Measurements from ENCODE around the gene USH2A.

- TF ChIP-seq EZH2 (IDR thresholded peaks at IDR 0.05; ENCODE audit: insufficient read depth, low read length): no peak
- TF ChIP-seq CTCF (IDR thresholded peaks at IDR 0.05; ENCODE audit: insufficient read depth, low read depth, low read length): no peak
Observed at GRCh38 chr1:216183454-216183853, 239.8 kb downstream of the USH2A start.
